HG03139 (cell line): ENCODE results near the gene FAM204A.

Experiments
- ATAC-seq: cut with Tn5 transposase; IDR thresholded peaks from one replicate; pipeline ENCODE4 v1.9.1; 2021; ENCODE audit not compliant: unreplicated experiment

Gene FAM204A

DNA sequence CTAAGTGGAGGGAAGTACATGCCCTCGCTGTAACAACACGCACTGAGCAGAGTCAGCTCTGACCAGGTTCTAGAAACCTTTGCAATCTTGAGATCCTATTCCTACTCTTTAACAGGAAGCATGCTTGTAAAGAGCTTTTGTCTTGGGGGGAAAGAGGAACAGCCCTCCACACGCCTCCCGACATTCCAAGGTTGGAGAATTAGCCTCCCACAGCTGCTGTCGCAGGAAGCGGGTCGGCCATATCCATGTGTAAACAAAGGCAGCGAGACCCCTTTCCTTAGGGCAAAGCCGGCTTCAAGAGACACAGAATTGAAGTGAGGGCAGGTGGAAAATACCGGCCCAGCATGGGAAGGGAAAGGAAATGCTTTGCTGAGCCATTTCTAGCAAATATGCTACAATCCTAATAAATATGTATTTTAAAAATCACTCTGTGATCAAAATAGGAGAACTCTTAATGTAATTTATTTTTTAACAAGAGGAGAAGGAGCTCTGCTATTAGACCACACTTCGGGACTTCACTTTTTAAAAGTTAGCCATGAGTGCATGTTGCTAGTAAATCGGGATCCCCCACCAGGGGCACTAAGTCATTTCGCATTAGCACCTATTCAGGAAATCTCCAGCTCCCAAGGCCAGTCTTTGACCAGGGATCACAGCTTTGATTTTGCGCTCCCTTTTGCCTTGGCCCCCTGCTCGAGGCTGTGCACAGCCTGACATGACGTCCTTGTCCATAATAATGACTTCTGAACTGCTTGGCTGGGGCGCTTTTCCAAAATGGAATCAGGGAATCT lies 55.9 kb downstream of the FAM204A start:
- ATAC-seq: no peak

GRCh38 chr10:118282670-118283069 lies 59.5 kb downstream of the FAM204A start:
- no peak for ATAC-seq

DNA sequence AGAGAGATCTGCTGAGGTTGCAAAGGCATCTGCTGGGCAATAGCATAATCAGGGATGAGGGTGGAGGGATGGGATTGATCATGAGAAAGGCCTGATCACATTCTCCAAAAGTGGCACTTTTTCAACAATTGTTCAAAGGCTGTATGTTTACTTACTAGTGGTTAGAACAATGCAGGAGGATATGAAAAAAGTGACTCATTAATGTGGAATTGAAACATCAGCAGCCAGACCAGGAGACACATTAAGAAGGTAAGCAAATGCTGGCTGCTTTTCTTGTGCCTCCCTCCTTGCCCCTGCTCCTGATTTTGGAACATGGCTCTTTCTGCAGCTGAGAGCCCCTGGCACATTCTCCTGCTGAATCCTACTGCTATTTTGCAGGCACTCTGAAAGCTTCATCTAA lies 63.5 kb downstream of the FAM204A start:
- ATAC-seq: no peak

GRCh38 chr10:118277871-118278270 lies 64.3 kb downstream of the FAM204A start:
- no peak for ATAC-seq

- ATAC-seq: no peak
Measured at GRCh38 chr10:118276727-118277126, 65.4 kb downstream of the FAM204A start.

- no peak for ATAC-seq
Measured at GRCh38 chr10:118276204-118276603, 65.9 kb downstream of the FAM204A start.

GRCh38 chr10:118273662-118274061 lies 68.5 kb downstream of the FAM204A start:
- ATAC-seq: no peak

DNA sequence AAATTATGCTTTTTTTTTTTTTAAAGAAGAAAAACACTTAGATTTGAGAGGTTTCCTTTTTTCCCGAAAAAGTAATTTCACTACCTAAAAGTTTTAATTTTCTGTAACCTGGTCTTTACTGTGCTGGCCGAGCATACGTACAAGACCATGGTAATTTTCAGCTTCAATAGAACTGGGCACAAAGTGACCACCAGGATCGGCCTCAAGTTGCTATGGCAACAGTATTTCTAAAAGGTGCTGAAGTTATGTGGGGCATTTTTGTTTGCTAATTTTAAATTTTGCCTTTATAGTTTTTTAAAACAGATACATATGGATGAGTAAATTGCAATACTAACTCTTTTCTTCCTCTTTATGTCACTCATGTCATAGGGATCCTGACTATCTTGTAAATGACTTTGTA lies 69.4 kb downstream of the FAM204A start:
- no peak for ATAC-seq

DNA sequence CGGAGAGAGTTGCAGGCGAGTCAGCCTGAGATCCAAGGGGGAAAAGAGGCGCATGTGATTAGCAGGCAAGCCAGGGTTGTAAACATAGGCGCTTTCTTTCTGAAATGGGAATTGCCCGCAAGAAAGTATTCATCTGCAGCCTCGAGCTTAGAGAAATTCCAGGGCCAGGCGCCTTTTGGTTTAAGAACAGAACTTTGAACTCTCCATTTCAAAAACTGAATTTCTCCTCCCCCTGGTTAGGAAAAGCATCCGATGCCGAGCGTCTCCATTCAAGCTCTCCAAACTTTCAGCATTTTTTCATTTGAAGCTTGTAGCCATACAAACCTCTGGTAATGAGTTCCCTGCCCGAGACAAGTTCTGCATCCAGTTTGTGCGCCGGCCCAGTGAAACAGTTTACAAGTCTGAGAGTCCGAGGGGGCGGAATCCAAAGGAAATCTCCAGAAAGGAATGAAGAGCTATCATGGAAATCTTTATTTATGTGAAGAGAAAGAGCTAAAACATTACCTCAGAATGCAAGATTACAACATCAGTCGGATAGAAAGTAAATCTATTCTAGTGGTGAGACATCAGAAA lies 69.9 kb downstream of the FAM204A start:
- no peak for ATAC-seq

DNA sequence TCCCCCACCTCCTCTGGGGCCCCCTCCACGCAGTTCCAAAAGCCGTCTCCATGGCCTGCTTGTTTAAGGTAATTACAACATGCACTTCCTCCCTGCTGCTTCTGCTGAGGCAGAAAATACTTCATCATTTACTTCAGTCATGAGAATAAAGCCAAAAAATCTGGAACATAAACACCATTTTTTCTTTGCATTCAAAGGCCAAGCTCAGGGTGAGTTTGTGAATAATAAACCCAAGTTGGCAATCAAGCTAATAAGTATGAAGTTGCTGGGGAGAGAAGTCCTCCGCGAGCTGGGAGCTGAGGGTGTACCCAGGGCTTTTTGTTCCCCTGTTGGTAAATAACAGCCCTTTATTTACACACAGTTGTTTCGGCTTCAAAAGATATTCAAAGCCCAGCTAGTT lies 70.5 kb downstream of the FAM204A start:
- no peak for ATAC-seq

DNA sequence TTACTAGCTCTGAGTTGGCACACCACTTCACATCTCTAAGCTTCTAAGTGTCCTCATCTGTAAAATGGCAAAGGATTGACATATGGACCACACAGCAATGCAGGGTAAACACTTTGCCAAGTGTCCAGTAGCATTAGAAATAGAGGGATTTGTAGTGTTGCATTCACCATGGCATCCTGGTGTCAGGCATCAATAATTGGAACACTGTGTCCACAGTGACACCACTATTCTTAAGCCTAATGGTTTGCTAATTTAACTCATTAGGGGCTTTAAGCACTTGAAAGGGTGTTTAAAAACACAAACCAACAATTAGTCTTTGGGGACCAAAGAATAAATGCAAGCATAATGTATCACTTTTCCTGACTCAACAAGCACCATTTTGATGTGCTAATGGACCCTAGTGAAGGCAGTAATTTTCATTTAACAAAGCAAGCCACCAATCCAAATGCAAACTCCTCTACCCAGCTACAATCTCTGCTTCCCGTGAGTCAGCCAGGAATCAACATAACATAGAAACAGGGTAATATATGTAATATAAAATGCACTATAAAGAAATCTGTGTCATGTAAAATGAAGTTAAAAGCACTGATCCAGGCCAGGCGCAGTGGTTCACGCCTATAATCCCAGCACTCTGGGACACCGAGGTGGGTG lies 75.9 kb downstream of the FAM204A start:
- ATAC-seq: no peak

- no peak for ATAC-seq
Measured at GRCh38 chr10:118264838-118265470, 77.2 kb downstream of the FAM204A start.

DNA sequence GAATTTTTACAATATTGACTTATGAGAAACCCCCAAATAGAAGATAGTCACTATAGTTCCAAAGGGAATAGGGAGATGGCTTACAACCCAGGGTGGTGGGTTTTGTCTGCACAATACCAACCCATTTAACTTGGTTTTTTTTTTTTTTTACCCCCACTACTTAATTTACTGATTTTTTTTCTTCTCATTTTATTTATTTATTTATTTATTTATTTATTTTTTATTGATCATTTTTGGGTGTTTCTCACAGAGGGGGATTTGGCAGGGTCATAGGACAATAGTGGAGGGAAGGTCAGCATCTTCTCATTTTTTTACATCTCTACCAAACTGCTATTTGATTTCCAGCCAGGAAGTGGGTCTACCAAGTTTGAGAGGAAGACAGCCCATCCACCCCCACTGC lies 77.9 kb downstream of the FAM204A start:
- ATAC-seq: no peak

- ATAC-seq: no peak
Measured at GRCh38 chr10:118262538-118262937, 79.6 kb downstream of the FAM204A start.

GRCh38 chr10:118259288-118259906 lies 82.7 kb downstream of the FAM204A start:
- no peak for ATAC-seq

DNA sequence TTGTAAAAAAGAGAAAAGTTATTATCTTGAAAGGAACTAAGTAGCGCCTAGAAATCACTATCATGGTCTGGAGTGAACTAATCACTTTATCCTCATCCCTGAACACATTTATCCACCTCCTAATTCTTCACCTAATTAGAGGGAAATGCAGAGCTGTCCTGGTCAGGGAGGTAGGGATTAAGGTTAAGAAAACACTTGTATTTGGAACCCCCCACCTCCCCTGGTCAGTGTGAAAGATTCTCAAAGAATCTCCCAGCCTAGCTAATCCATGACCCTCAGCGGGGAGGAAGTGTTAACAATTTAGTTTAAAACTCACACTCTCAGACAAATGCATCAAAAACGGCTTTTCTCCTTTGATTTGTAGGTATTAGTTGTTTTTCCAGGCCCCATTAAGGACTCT lies 83.8 kb downstream of the FAM204A start:
- no peak for ATAC-seq

DNA sequence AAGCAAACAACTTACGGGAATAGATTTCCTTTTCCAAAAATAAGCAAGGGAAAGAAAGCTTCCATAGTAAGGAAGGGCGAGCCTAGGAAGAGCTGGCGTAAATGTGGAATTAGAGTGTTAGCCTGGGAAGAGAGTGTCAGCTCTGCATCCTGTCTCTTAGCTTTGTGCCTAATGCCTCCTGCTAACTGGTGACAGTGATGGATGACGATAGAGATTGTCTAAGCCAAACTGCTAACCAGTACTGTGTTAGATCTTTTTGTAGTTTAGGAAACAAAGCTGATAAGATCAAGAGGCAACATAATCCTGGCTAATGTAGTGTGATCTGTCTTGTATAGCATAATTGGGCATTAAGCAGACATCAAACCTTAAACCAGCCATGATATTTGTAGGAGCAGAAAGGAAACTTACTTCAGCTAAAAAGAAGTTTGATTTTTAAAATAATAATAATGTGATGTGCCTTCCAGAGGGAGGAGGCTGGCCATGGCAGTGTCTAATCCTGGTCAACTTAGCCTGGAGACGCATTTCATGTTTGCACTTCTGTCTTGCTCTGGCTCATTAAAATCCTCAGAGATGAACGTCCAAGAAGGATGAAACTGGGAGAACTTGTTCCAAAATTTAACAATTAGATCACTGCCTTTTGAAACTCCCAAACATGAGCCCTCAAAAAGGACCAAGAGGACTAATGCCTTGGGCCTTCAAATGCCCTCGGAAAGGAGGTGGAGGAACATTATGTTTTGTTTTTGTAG lies 85.1 kb downstream of the FAM204A start:
- ATAC-seq: no peak

- ATAC-seq: no peak
Measured at GRCh38 chr10:118256209-118256608, 85.9 kb downstream of the FAM204A start.

DNA sequence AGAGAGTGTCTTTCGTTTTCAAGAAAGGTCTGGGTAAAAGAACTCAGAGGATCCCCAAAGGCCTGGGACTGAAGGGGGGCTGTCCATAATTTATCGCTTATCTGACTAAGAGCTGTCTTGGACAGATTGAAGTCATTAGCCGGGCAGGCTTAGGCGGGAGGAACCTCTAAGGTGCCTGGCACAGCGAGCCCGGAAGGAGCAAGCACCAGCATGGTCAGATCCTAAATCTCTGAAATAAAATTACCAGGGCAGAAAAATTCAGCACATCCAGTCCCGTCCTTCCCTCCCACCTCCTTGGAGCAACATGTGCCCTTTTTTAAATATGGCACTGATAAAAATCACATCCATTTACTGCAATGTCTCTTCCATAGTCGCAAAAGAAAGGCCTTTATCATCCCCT lies 86.8 kb downstream of the FAM204A start:
- ATAC-seq: no peak

DNA sequence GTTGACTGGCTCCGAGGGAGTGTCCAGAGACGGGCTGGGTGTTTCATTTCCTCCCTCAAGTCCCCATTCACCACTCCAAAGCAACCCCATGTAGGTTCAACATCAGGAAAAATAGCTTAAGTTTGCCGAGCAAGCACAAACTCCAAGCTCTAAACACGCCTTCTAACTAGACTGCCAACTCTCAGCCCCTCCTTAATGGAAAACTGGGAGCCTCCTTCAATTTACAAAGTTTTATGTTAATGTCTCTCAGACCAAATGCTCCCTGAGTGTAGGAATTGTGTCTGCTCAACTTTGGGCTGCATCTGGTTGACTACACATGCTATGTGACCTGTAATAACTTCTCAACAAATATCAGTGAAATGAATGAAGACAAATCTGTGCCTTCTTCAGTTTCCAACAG lies 87.5 kb downstream of the FAM204A start:
- ATAC-seq: no peak

DNA sequence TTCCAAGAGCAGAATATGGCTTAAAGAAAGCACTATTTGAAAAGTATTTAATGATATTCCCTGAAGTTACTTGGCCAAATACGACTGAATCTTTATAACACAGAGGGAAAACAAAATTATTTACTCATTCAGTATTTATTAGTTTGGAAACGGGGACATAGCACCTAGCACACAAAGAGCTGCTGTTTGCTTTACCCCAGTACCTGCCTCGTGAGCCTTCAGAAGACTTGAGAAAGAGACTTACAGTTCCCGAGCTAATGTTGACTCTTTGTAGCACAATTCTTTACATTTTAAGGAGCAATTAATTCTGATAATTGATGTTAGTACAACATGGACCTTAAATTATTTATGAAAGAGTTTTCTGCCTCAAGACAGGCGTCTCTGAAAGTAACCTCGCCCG lies 88.7 kb downstream of the FAM204A start:
- no peak for ATAC-seq
